Gastroesophageal sphincter (tissue), 4 donors: ENCODE data around the gene FXYD6. TPM values are rescaled to one million over a fixed set of nuclear protein-coding genes. Genes with fewer than 3 reads are reported as not detected.

Source experiments
- ATAC-seq: fragments of 150-250 bp; one replicate; pipeline ENCODE4 v1.9.1; 2016; ENCODE audit warnings: mild to moderate bottlenecking, moderate library complexity
- H3K27ac ChIP-seq, 4 donors: fragments of 200-600 bp; sonication (generic) in 3 of 4; 1 replicate in 3 of 4; 2 replicates in 1 of 4; pipeline ENCODE4 v1.5.1; 2016 to 2019
- H3K27me3 ChIP-seq: fragments of 200-600 bp; sonication (generic); one replicate; pipeline ENCODE4 v1.5.1; 2019
- H3K36me3 ChIP-seq, 2 donors: fragments of 200-600 bp; sonication (generic); one replicate each; pipeline ENCODE4 v1.5.1; 2019; ENCODE audit warnings: control low read depth in 1 of 2
- H3K4me1 ChIP-seq, 3 donors: fragments of 200-600 bp; sonication (generic); 1 replicate in 2 of 3; 2 replicates in 1 of 3; pipeline ENCODE4 v1.5.1; 2016 to 2019; ENCODE audit warnings: control low read depth in 2 of 3
- H3K4me3 ChIP-seq, 2 donors: fragments of 200-600 bp; sonication (generic); one replicate each; pipeline ENCODE4 v1.5.1; 2019; ENCODE audit warnings: mild to moderate bottlenecking in 1 of 2, moderate library complexity in 1 of 2
- H3K9me3 ChIP-seq, 3 donors: fragments of 200-600 bp; sonication (generic); one replicate each; pipeline ENCODE4 v1.5.1; 2017 to 2019; ENCODE audit warnings: control low read depth in 2 of 3
- CTCF ChIP-seq, 4 experiments: fragments of 200-600 bp in 2 of 4; fragments of 450-650 bp in 2 of 4; sonication (generic) in 1 of 4; IDR thresholded peaks; one replicate each; pipeline ENCODE4 v1.5.1; 2017 to 2019; ENCODE audit warnings: antibody characterized with exemption in 4 of 4, mild to moderate bottlenecking in 2 of 4, moderate library complexity in 2 of 4
- EP300 ChIP-seq: sonication (generic); formaldehyde crosslinking; IDR thresholded peaks from one replicate; pipeline ENCODE4 v1.6.1; 2017; ENCODE audit warnings: antibody characterized with exemption, mild to moderate bottlenecking
- POLR2A ChIP-seq, 2 donors: fragments of 450-650 bp; IDR thresholded peaks; one replicate each; pipeline ENCODE4 v1.6.1; 2017; ENCODE audit warnings: antibody characterized with exemption in 2 of 2, mild to moderate bottlenecking in 2 of 2, moderate library complexity in 1 of 2
- POLR2AphosphoS5 ChIP-seq: sonication (generic); formaldehyde crosslinking; IDR thresholded peaks from one replicate; pipeline ENCODE4 v1.6.1; 2017; ENCODE audit warnings: antibody characterized with exemption
- WGBS, 2 donors: methylation state at CpG; one replicate each; pipeline ENCODE4 v1.1.5; 2018; ENCODE audit warnings: low coverage in 1 of 2; 5-methylcytosine and 5-hydroxymethylcytosine counted together
- total RNA-seq, 4 donors: library from RNA; depleted of rRNA; stranded (reverse); fragments of >200 nt; gene quantifications; one replicate each; pipeline ENCODE4 v1.1.0, GENCODE V29; 2016

FXYD6 gene
- total RNA-seq, 4 donors from 2014 or later = 28.6 to 76.7 (median 74.4) TPM

GRCh38 chr11:117910941-117911655, 34.6 kb upstream of the FXYD6 start:
- Histone ChIP-seq H3K4me1 (peaks cover 0 to 10% (median 5%) of the 10 kb centered on the region in 3 donors), H3K4me3 (no peak overlapping the region), H3K27me3 (no peaks in the 10 kb centered on the region), H3K9me3 (no peaks in the 10 kb centered on the region), H3K36me3 (no peaks in the 10 kb centered on the region), H3K27ac (no peak overlapping the region)
- ATAC-seq = no peak
- TF ChIP-seq POLR2AphosphoS5 = no peak
- TF ChIP-seq CTCF (IDR thresholded peaks at IDR 0.05) = no peak
- TF ChIP-seq POLR2A (IDR thresholded peaks at IDR 0.05) = no peak
- no peak for TF ChIP-seq EP300
- 74 to 80% methylated on average over 4 to 6 of the region's 12 CpGs for WGBS, 2 donors

- no peak for ATAC-seq
- Histone ChIP-seq H3K36me3 (no peaks in the 10 kb centered on the region), H3K27me3 (no peaks in the 10 kb centered on the region), H3K9me3 (no peaks in the 10 kb centered on the region), H3K4me1 (peaks cover 0 to 10% (median 5%) of the 10 kb centered on the region in 3 donors), H3K4me3 (no peak overlapping the region), H3K27ac (no peak overlapping the region)
- WGBS, 2 donors = 60 to 64% methylated on average over 2 to 3 of the region's 4 CpGs
- TF ChIP-seq POLR2AphosphoS5 (no peak), EP300 (no peak), CTCF (IDR thresholded peaks at IDR 0.05) (no peak), POLR2A (IDR thresholded peaks at IDR 0.05) (no peak)
Observed at GRCh38 chr11:117910525-117910924, 34.1 kb upstream of the FXYD6 start.

- ATAC-seq = no peak
Observed at GRCh38 chr11:117909611-117910382, 33.3 kb upstream of the FXYD6 start.

GRCh38 chr11:117908959-117909610, 32.6 kb upstream of the FXYD6 start:
- H3K4me3 ChIP-seq = no peak overlapping the region

More at GRCh38 chr11:117909611-117910382, 33.3 kb upstream of the FXYD6 start:
- no peak overlapping the region for H3K4me3 ChIP-seq
- no peaks in the 10 kb centered on the region for H3K9me3 ChIP-seq
- H3K36me3 ChIP-seq = no peaks in the 10 kb centered on the region
- H3K27ac ChIP-seq = no peak overlapping the region
- no peaks in the 10 kb centered on the region for H3K27me3 ChIP-seq
- TF ChIP-seq POLR2A (IDR thresholded peaks at IDR 0.05) = no peak
- TF ChIP-seq POLR2AphosphoS5 = no peak
- TF ChIP-seq EP300 = no peak
- TF ChIP-seq CTCF (IDR thresholded peaks at IDR 0.05) = no peak
- peaks cover 0 to 10% (median 5%) of the 10 kb centered on the region in 3 donors for H3K4me1 ChIP-seq
- WGBS, 2 donors = 93 to 95% methylated on average over 3 to 4 of the region's 20 CpGs

More at GRCh38 chr11:117908959-117909610, 32.6 kb upstream of the FXYD6 start:
- no peaks in the 10 kb centered on the region for H3K36me3 ChIP-seq
- H3K27ac ChIP-seq = no peak overlapping the region
- no peaks in the 10 kb centered on the region for H3K9me3 ChIP-seq
- WGBS, 2 donors = 74 to 100% methylated on average over 1 to 3 of the region's 4 CpGs
- peaks cover 0 to 10% (median 5%) of the 10 kb centered on the region in 3 donors for H3K4me1 ChIP-seq
- TF ChIP-seq POLR2A (IDR thresholded peaks at IDR 0.05) (no peak), EP300 (no peak), POLR2AphosphoS5 (no peak), CTCF (IDR thresholded peaks at IDR 0.05) (no peak)
- no peaks in the 10 kb centered on the region for H3K27me3 ChIP-seq
- ATAC-seq = no peak
